Upper lobe of right lung (tissue), 1 donor: ENCODE measurements around the gene CHCHD3. TPM values are rescaled to one million over a fixed set of nuclear protein-coding genes. Genes with fewer than 3 reads are reported as not detected.
A peak's percentile ranks its signal among the peaks of the same experiment; 100 is the strongest.

Experiments
- ATAC-seq: fragments of 200-7000 bp; cut with Tn5 transposase; one replicate; pipeline ENCODE4 v1.9.1; 2020; ENCODE audit warnings: mild to moderate bottlenecking, moderate library complexity
- DNase-seq: peaks from one replicate; pipeline ENCODE4 v3.0.0-alpha.2; 2020
- H3K27ac ChIP-seq: fragments of 200-600 bp; one replicate; pipeline ENCODE4 v1.8.0; 2022
- H3K27me3 ChIP-seq: fragments of 200-600 bp; one replicate; pipeline ENCODE4 v1.8.0; 2022; ENCODE audit warnings: mild to moderate bottlenecking
- H3K36me3 ChIP-seq: fragments of 200-600 bp; one replicate; pipeline ENCODE4 v1.8.0; 2022
- H3K4me1 ChIP-seq: fragments of 200-600 bp; one replicate; pipeline ENCODE4 v1.8.0; 2022
- H3K4me3 ChIP-seq: fragments of 200-600 bp; one replicate; pipeline ENCODE4 v1.8.0; 2022; ENCODE audit warnings: mild to moderate bottlenecking
- H3K9me3 ChIP-seq: fragments of 200-600 bp; one replicate; pipeline ENCODE4 v1.8.0; 2022
- CTCF ChIP-seq: fragments of 200-600 bp; IDR thresholded peaks from one replicate; pipeline ENCODE4 v1.8.0; 2022; ENCODE audit warnings: antibody characterized with exemption
- intact Hi-C: fragments of 100-400 bp; cut with DNase I; formaldehyde crosslinking; loops from one replicate; pipeline ENCODE4 v1.11.0; 2022
- total RNA-seq: library from RNA; stranded (reverse); fragmentation: NEBNext Ultra II Directional; extraction: Animal tissue kit (Norgen Biotek cat#: 25700); gene quantifications from one replicate; pipeline ENCODE4 v1.2.1, GENCODE V29; 2021
- donor health status: DM: no; HTN: yes; CAD: no; lungs with severe emphysema.

CHCHD3 gene
- total RNA-seq, 1 donor from 2014 or later, result 43.0 TPM

- no peak for DNase-seq
- ATAC-seq, result peak; percentile 24
- no peaks in the 10 kb centered on the region for H3K4me1 ChIP-seq
- no peak for TF ChIP-seq CTCF
- H3K27ac ChIP-seq, result no peak overlapping the region
- no peaks in the 10 kb centered on the region for H3K9me3 ChIP-seq
- intact Hi-C loops, result no loop called here
- H3K27me3 ChIP-seq, result no peaks in the 10 kb centered on the region
- no peaks in the 10 kb centered on the region for H3K36me3 ChIP-seq
- H3K4me3 ChIP-seq, result no peak overlapping the region
Measured at GRCh38 chr7:132768099-132768498, 313.8 kb downstream of the CHCHD3 start.

- Histone ChIP-seq H3K4me3 (no peak overlapping the region), H3K27ac (no peak overlapping the region), H3K36me3 (no peaks in the 10 kb centered on the region), H3K27me3 (no peaks in the 10 kb centered on the region), H3K4me1 (no peaks in the 10 kb centered on the region), H3K9me3 (no peaks in the 10 kb centered on the region)
- no peak for DNase-seq
- intact Hi-C loops, result no loop called here
- ATAC-seq, result peak; percentile 70
- no peak for TF ChIP-seq CTCF
Measured at GRCh38 chr7:132767378-132767777, 314.5 kb downstream of the CHCHD3 start.

GRCh38 chr7:132766660-132767059 is 315.2 kb downstream of the CHCHD3 start:
- Histone ChIP-seq H3K27me3 (no peaks in the 10 kb centered on the region), H3K36me3 (no peaks in the 10 kb centered on the region), H3K4me1 (no peaks in the 10 kb centered on the region), H3K9me3 (no peaks in the 10 kb centered on the region), H3K4me3 (no peak overlapping the region), H3K27ac (no peak overlapping the region)
- no peak for ATAC-seq
- TF ChIP-seq CTCF, result no peak
- intact Hi-C loops, result no loop called here
- DNase-seq, result no peak

- no peak for TF ChIP-seq CTCF
- H3K4me3 ChIP-seq, result no peak overlapping the region
- intact Hi-C loops, result no loop called here
- no peaks in the 10 kb centered on the region for H3K36me3 ChIP-seq
- ATAC-seq (no peak), DNase-seq (no peak)
- no peaks in the 10 kb centered on the region for H3K9me3 ChIP-seq
- H3K27ac ChIP-seq, result no peak overlapping the region
- no peaks in the 10 kb centered on the region for H3K4me1 ChIP-seq
- H3K27me3 ChIP-seq, result no peaks in the 10 kb centered on the region
Measured at GRCh38 chr7:132765861-132766260, 316.0 kb downstream of the CHCHD3 start.

- no peaks in the 10 kb centered on the region for H3K27me3 ChIP-seq
- no peaks in the 10 kb centered on the region for H3K9me3 ChIP-seq
- H3K4me1 ChIP-seq, result no peaks in the 10 kb centered on the region
- H3K36me3 ChIP-seq, result no peaks in the 10 kb centered on the region
- H3K27ac ChIP-seq, result no peak overlapping the region
- no peak for TF ChIP-seq CTCF
- ATAC-seq (no peak), DNase-seq (no peak)
- intact Hi-C loops, result no loop called here
- H3K4me3 ChIP-seq, result no peak overlapping the region
Measured at GRCh38 chr7:132764762-132765161, 317.1 kb downstream of the CHCHD3 start.

GRCh38 chr7:132760866-132761265 is 321.0 kb downstream of the CHCHD3 start:
- no peaks in the 10 kb centered on the region for H3K9me3 ChIP-seq
- intact Hi-C loops, result no loop called here
- no peak for TF ChIP-seq CTCF
- H3K36me3 ChIP-seq, result no peaks in the 10 kb centered on the region
- DNase-seq (no peak), ATAC-seq (no peak)
- H3K27ac ChIP-seq, result no peak overlapping the region
- H3K4me1 ChIP-seq, result no peaks in the 10 kb centered on the region
- no peaks in the 10 kb centered on the region for H3K27me3 ChIP-seq
- no peak overlapping the region for H3K4me3 ChIP-seq
